Omental fat pad (tissue), 4 donors: ENCODE data around the gene MYADML2. TPM values are rescaled to one million over a fixed set of nuclear protein-coding genes. Genes with fewer than 3 reads are reported as not detected.

Experiments used
- ATAC-seq: fragments of 150-250 bp; one replicate; pipeline ENCODE4 v1.9.1; 2016; ENCODE audit warnings: mild to moderate bottlenecking, moderate library complexity; ENCODE audit not compliant: low FRiP score
- DNase-seq: peaks from one replicate; pipeline ENCODE4 v3.0.0-alpha.2; 2019; ENCODE audit warnings: low spot score
- total RNA-seq, 4 donors: library from RNA; depleted of rRNA; stranded (reverse); fragments of >200 nt; gene quantifications; one replicate each; pipeline ENCODE4 v1.1.0, GENCODE V29; 2016
- TF ChIP-seq, protein P1 (sequence below), 3 donors: fragments of 450-650 bp; IDR thresholded peaks; one replicate each; pipeline ENCODE4 v1.5.1; 2016 to 2017; ENCODE audit warnings: antibody characterized with exemption in 3 of 3, mild to moderate bottlenecking in 3 of 3, moderate library complexity in 2 of 3

Gene MYADML2
- total RNA-seq, 4 donors from 2014 or later: not detected

DNA sequence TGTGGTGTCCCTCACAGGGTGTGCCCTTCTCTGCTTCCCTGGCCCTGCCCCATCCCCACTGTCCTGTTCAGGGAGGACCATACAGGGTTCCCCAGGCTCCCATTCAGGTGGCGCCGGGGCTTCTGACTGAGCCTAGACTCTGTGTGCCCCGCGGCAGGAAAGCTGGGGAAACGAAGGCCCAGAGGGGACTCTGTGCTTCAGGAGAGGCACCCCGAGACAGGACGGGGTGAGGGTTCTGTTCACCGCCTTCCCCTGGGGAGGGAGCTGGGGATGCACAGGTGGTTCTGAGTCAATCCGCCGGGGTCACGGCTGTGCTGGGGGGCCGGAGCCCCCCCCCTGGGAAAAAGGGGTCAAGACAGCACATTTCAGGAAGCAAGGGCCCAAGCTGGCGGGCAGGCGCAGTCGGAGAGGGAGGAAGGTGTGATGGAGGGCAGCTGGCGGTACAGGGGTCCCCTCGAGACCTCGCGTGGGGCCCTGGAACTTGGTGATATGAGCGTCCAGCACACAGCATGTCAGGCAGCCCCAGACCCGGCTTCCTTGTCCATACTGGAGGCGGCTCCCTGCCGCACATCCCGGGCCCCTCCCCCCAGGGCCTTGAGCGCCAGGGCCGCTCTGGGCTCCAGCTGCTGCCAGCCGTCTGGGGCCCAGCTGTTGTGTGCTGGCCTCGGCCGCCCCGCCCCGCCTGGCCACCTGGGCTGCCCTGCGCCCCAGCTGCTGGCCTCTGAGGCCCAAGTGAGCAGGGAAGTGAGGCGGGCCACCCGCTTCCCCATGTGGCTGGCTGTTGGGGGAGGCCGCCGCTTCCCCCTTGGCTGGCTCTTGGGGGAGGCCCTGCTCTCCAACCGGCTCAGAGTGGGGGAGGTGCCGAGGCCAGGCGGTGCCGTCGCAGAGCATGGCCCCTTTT, 19.6 kb upstream of the MYADML2 start:
- DNase-seq (no peak), ATAC-seq (no peak)
- TF ChIP-seq, protein P1, sequence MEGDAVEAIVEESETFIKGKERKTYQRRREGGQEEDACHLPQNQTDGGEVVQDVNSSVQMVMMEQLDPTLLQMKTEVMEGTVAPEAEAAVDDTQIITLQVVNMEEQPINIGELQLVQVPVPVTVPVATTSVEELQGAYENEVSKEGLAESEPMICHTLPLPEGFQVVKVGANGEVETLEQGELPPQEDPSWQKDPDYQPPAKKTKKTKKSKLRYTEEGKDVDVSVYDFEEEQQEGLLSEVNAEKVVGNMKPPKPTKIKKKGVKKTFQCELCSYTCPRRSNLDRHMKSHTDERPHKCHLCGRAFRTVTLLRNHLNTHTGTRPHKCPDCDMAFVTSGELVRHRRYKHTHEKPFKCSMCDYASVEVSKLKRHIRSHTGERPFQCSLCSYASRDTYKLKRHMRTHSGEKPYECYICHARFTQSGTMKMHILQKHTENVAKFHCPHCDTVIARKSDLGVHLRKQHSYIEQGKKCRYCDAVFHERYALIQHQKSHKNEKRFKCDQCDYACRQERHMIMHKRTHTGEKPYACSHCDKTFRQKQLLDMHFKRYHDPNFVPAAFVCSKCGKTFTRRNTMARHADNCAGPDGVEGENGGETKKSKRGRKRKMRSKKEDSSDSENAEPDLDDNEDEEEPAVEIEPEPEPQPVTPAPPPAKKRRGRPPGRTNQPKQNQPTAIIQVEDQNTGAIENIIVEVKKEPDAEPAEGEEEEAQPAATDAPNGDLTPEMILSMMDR (IDR thresholded peaks at IDR 0.05): no peak

DNA sequence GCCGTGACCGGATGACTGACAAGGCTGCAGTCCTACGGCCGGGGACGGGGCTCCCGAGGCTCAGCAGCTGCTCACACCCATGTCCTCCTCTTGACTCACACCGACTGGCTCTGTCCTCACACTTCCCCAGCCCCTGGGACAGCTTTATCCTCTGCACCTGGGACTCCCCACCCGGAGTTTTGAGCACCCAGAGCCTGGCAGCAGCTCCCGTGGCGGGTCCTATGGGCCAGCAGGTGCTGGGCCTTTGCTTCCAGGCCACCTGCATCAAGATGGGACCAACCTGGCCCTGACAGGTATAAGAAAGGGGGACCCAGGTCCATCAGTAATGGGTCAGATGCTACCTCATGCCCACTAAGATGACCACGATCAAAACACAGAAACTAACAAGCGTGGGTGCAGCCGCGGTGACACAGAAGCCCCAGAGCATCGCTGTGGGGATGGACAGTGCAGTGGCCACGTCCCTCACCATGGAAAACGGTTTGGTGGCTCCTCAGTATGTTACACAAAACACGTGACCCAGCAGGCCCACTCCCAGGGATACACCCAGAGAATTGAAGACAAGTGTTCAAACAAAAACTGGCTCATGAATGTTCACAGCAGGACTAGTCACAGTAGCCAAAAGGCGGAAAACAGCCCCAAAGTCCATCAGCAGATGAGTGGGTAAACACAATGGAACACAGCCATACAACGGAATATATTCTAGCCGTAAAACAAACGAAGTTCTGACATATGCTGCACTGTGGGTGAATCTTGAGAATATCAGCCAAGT, 17.2 kb upstream of the MYADML2 start:
- TF ChIP-seq, protein P1 (IDR thresholded peaks at IDR 0.05): no peak
- ATAC-seq (no peak), DNase-seq (no peak)

GRCh38 chr17:81962499-81963441, 15.7 kb upstream of the MYADML2 start:
- no peak for DNase-seq
- ATAC-seq: no peak
- TF ChIP-seq, protein P1 (IDR thresholded peaks at IDR 0.05): no peak

DNA sequence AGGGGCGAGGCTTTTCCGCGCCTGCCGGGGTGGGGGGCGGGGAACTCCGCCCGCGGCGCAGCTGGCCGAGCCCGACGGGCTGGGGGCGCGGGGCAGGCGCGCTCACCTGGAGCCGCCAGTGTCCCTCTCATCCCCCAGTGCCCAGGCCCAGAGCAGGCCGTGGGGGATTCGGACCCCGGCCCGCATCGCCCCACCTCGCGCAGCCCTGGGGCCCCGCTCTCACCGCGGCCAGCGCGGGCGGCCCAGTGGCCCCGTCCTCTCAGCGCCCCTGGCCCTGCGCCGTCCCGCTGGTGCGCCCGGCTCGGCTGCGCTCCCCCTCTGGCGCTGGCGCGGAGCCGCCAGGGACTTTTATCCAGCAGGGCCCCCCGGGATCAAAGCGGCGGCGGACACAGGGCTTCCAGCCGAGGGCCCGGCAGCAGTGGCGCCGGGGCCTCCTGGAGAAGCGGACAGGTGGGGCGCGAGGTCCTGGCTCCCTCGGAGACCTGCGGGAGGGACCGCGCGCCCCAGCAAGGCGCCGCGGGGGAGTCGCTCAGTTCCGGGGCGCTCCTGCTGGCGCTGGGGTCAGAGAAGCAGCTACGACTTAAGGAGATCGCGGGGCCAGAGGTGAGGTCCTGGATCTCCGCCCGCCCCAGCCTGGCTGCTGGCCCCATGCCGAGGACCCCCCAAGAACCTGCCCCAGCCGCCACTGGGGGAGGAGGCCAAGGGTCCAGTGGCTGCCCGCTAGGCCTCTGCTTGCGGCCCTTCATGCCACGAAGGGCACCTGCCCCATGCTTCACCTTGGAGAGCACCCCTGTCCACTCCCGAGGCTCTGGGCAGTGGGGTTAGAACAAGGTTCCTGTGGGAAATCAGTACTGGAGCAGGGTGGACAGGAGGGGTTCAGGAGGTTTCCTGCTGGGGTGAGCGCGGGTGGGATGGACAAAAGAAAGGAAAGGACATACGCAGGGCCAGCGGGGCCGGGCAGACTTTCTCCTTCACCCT, 14.8 kb upstream of the MYADML2 start:
- DNase-seq: no peak
- TF ChIP-seq, protein P1 (IDR thresholded peaks at IDR 0.05): no peak
- ATAC-seq: no peak

DNA sequence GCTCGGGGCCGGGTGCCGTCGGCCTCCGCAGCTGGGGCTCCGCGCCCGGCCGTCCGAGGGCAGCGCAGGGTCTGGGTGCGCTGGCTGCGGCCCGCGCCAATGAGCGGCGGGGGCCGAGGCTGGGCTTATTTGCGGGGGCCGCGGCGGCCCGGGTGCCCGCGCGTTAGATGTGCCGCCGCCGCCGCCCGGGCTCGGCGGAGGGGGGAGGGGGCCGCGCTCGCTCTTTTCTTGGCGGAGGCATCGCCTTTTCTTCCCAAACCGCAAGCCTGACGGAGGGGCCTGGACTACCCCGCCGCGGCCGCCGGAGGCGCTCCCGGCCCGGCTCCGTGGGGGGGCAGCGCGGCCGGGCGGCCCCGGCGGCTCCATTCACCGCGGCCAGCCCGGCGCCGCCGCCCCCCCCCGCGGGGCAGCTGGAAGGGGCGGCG, 14.1 kb upstream of the MYADML2 start, which contains the start of gene NOTUM:
NOTUM (minus strand) TSS at position 101 of the 425 bp plus-strand sequence. CDS start 278 bp downstream, outside the sequence.
- ATAC-seq: peak; percentile 46
- no peak for DNase-seq
- TF ChIP-seq, protein P1 (IDR thresholded peaks at IDR 0.05): no peak
